ENCODE measurements around the gene PEX10.

DNA sequence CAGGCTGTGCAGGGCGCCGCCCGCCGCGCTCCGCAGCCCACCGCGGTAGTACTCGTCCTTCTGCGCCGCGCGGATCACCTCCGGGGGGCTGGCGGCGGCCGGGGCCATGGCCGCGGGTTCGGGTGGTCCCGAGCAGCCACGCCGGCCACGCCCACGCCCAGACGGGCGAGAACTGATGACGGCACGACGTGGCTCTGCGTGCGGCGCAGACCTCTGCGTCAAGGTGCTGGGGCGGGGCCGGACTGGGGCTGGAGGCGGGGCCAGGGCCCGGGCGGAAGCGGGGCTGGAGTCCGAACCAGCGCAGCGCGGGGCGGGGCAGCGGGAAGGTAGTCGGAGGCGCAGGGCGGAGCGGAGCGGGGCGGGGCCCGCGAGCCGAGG is at the start of gene PEX10:
- TF ChIP-seq CTCF (IDR thresholded peaks at IDR 0.05) = peak in 1 of 6 experiments; percentile 32
- TF ChIP-seq POLR2A (IDR thresholded peaks at IDR 0.05) = peak in 2 of 4 donors; percentile 36 to 68

Measured in esophagus squamous epithelium (tissue), 4 donors.